Measurements from ENCODE around the gene OTOA. TPM values are rescaled to one million over a fixed set of nuclear protein-coding genes. Genes with fewer than 3 reads are reported as not detected.
"Not testable (repeated sequence)": the region's sequence is repeated elsewhere in the genome, so short reads cannot be mapped to it uniquely, and the experiment has no call there.

OTOA gene
- polyA plus RNA-seq, 4 donors = 0.07 to 0.22 (median 0.17) TPM

GRCh38 chr16:21639493-21639892 is 24.3 kb upstream of the OTOA start:
- no peak for DNase-seq (ENCODE audit: low read depth in 4 of 4, low spot score in 2 of 4)

GRCh38 chr16:21641916-21642315 is 21.9 kb upstream of the OTOA start:
- DNase-seq (ENCODE audit: low read depth in 4 of 4, low spot score in 2 of 4) = no peak

- DNase-seq (ENCODE audit: low read depth in 4 of 4, low spot score in 2 of 4) = no peak
Observed at GRCh38 chr16:21642861-21643260, 20.9 kb upstream of the OTOA start.

- no peak for DNase-seq (ENCODE audit: low read depth in 4 of 4, low spot score in 2 of 4)
Observed at GRCh38 chr16:21643785-21644184, 20.0 kb upstream of the OTOA start.

- DNase-seq (ENCODE audit: low read depth in 4 of 4, low spot score in 2 of 4) = no peak
Observed at GRCh38 chr16:21644674-21645073, 19.1 kb upstream of the OTOA start.

GRCh38 chr16:21645261-21645721 is 18.5 kb upstream of the OTOA start:
- no peak for DNase-seq (ENCODE audit: low read depth in 4 of 4, low spot score in 2 of 4)

- no peak for DNase-seq (ENCODE audit: low read depth in 4 of 4, low spot score in 2 of 4)
Observed at GRCh38 chr16:21646091-21646490, 17.7 kb upstream of the OTOA start.

- DNase-seq (ENCODE audit: low read depth in 4 of 4, low spot score in 2 of 4) = no peak
Observed at GRCh38 chr16:21646721-21647561, 16.8 kb upstream of the OTOA start.

GRCh38 chr16:21647562-21648164 is 16.1 kb upstream of the OTOA start:
- DNase-seq (ENCODE audit: low read depth in 4 of 4, low spot score in 2 of 4) = no peak

GRCh38 chr16:21649826-21650406 is 13.9 kb upstream of the OTOA start:
- not testable (repeated sequence) for DNase-seq (ENCODE audit: low read depth in 4 of 4, low spot score in 2 of 4)

- no peak for DNase-seq (ENCODE audit: low read depth in 4 of 4, low spot score in 2 of 4)
Observed at GRCh38 chr16:21650521-21650920, 13.2 kb upstream of the OTOA start.

- DNase-seq (ENCODE audit: low read depth in 4 of 4, low spot score in 2 of 4) = no peak
Observed at GRCh38 chr16:21651515-21651914, 12.3 kb upstream of the OTOA start.

- DNase-seq (ENCODE audit: low read depth in 4 of 4, low spot score in 2 of 4) = no peak
Observed at GRCh38 chr16:21652453-21652852, 11.3 kb upstream of the OTOA start, which contains the start of gene IGSF6. TSS of gene IGSF6 (minus strand) at chr16:21652608. CDS start at chr16:21652598, 10 bp downstream.

- no peak for DNase-seq (ENCODE audit: low read depth in 4 of 4, low spot score in 2 of 4)
Observed at GRCh38 chr16:21653571-21653970, 10.2 kb upstream of the OTOA start.

- DNase-seq (ENCODE audit: low read depth in 4 of 4, low spot score in 2 of 4) = no peak
Observed at GRCh38 chr16:21654466-21654865, 9.3 kb upstream of the OTOA start.

- no peak for DNase-seq (ENCODE audit: low read depth in 4 of 4, low spot score in 2 of 4)
Observed at GRCh38 chr16:21654881-21655280, 8.9 kb upstream of the OTOA start.

- DNase-seq (ENCODE audit: low read depth in 4 of 4, low spot score in 2 of 4) = peak in 2 of 4 donors; percentile 15 to 34
Observed at GRCh38 chr16:21656795-21657768, 6.7 kb upstream of the OTOA start.

- DNase-seq (ENCODE audit: low read depth in 4 of 4, low spot score in 2 of 4) = no peak
Observed at GRCh38 chr16:21659124-21659523, 4.6 kb upstream of the OTOA start.

- no peak for DNase-seq (ENCODE audit: low read depth in 4 of 4, low spot score in 2 of 4)
Observed at GRCh38 chr16:21664801-21665492, 1.2 kb downstream of the OTOA start.

- no peak for DNase-seq (ENCODE audit: low read depth in 4 of 4, low spot score in 2 of 4)
Observed at GRCh38 chr16:21666772-21667171, 3.0 kb downstream of the OTOA start.

Data from left renal cortex interstitium (tissue), 4 donors.